ENCODE data around the gene AQR.
"Not testable (repeated sequence)": the region's sequence is repeated elsewhere in the genome, so short reads cannot be mapped to it uniquely, and the experiment has no call there.

AQR gene

DNA sequence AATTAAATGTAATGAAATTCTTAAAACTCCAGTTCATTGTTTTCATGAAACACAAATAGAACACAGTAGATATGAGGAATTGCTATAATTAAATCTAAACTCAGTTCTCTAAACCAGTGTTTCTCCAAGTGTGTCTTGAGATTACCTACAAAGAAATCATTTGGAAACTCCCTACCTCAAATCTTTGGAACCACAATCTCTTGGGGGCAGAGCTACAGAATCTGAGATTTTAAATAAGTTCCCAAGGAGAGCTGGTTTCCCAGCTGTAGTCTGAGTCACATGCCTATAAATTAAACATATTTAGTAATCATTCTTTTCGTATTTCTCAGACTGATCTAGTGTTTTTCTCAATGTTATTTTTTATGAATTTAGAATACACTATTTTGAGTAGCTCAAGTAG lies 157.2 kb downstream of the AQR start:
- DNase-seq: no peak

- no peak for DNase-seq
Measured at GRCh38 chr15:34810443-34811129, 159.0 kb downstream of the AQR start.

GRCh38 chr15:34809186-34809585 lies 160.4 kb downstream of the AQR start:
- DNase-seq: no peak

GRCh38 chr15:34808016-34808415 lies 161.5 kb downstream of the AQR start:
- no peak for DNase-seq

GRCh38 chr15:34807241-34807640 lies 162.3 kb downstream of the AQR start:
- not testable (repeated sequence) for DNase-seq

GRCh38 chr15:34804776-34805175 lies 164.8 kb downstream of the AQR start:
- DNase-seq: no peak

GRCh38 chr15:34804113-34804512 lies 165.4 kb downstream of the AQR start:
- no peak for DNase-seq

- no peak for DNase-seq
Measured at GRCh38 chr15:34802803-34803750, 166.5 kb downstream of the AQR start.

DNA sequence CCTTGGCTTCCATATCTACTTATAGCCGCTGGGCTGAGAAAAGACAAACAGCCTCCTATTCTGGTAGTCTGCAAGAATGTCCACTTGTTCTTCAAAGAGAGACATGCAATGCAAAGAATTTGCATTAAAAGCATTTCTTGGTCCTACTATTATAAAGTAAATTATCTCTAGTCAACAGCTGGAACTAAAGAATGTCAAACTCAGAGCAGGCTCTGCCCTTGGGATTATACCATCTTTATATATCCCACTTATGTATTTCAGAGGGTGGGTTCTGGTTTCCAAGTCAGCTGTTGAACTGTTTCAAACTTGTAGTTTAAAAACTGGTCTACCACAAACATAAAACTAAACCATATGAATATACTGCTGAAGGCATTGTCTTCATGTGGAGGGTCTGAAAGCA lies 167.2 kb downstream of the AQR start:
- DNase-seq: no peak

Measured in CD4-positive, alpha-beta T cell treated with Interferon alpha-2 for 1 hour (primary cell).